Stimulated activated CD4-positive, alpha-beta T cell treated with anti-CD3 and anti-CD28 coated beads, Interleukin-4, amount 100 ng/mL, for 24 hours (primary cell): Measurements from ENCODE around the gene ZNF83.

ENCODE experiments used
- DNase-seq: peaks from one replicate; pipeline ENCODE4 v3.0.0-alpha.2; 2020

Gene ZNF83

GRCh38 chr19:52566588-52566987 is 71.6 kb downstream of the ZNF83 start:
- no peak for DNase-seq

- DNase-seq: no peak
Observed at GRCh38 chr19:52566121-52566520, 72.0 kb downstream of the ZNF83 start.
